ENCODE measurements around the gene CHPF2. TPM values are rescaled to one million over a fixed set of nuclear protein-coding genes. Genes with fewer than 3 reads are reported as not detected.

Gene CHPF2
- total and polyA plus RNA-seq, 2 experiments from 2014 or later, result 4.8 to 26.1 TPM

DNA sequence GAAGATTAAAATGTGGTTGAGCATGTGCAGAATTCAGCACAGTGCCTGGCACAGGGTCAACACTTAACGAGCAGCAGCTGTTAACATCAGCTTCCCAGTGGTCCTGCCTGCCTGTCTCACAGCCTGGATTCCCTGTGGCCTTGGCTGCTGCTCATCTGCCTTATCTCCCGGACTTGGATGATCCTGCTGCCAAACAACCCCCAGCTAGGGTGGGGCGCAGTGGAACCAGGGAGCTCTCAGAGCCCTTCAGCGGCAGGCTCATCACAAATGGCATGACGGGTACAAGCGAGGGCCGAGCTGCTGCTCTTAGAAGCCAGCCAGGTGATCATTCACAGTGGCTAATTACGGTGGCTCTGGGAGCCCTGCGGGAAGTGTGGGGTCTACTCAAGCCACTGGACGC, 29.2 kb downstream of the CHPF2 start:
- H3K9me3 Mint-ChIP-seq, result no peaks in the 10 kb centered on the region
- peaks cover 10% of the 10 kb centered on the region for H3K4me1 Mint-ChIP-seq
- no peak overlapping the region for H3K27ac Mint-ChIP-seq
- H3K36me3 ChIP-seq (ENCODE audit: insufficient read depth), result no peaks in the 10 kb centered on the region
- DNase-seq (ENCODE audit: low spot score), result no peak
- no peak overlapping the region for H3K27ac ChIP-seq (ENCODE audit: low read depth)
- H3K4me2 ChIP-seq, result no peak overlapping the region
- H2AFZ ChIP-seq, result no peak overlapping the region
- ATAC-seq, result no peak
- no peaks in the 10 kb centered on the region for H3K79me2 ChIP-seq (replicated peaks; ENCODE audit: insufficient read depth)
- H3K4me3 Mint-ChIP-seq, result no peak overlapping the region
- no peaks in the 10 kb centered on the region for H3F3A ChIP-seq (replicated peaks; ENCODE audit: low read depth)
- no peak for TF ChIP-seq REST (IDR thresholded peaks at IDR 0.05; ENCODE audit: unreplicated experiment)
- TF ChIP-seq ZNF114 (CRISPR knock-in tag; IDR thresholded peaks at IDR 0.05), result no peak
- TF ChIP-seq STAT1 (IDR thresholded peaks at IDR 0.05; ENCODE audit: unreplicated experiment), result no peak
- TF ChIP-seq CREB1 (CRISPR knock-in tag; IDR thresholded peaks at IDR 0.05; ENCODE audit: low read depth), result no peak
- TF ChIP-seq, protein P1, sequence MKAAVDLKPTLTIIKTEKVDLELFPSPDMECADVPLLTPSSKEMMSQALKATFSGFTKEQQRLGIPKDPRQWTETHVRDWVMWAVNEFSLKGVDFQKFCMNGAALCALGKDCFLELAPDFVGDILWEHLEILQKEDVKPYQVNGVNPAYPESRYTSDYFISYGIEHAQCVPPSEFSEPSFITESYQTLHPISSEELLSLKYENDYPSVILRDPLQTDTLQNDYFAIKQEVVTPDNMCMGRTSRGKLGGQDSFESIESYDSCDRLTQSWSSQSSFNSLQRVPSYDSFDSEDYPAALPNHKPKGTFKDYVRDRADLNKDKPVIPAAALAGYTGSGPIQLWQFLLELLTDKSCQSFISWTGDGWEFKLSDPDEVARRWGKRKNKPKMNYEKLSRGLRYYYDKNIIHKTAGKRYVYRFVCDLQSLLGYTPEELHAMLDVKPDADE (IDR thresholded peaks at IDR 0.05), result no peak
- TF ChIP-seq CTCF (conservative IDR thresholded peaks at IDR 0.05; ENCODE audit: low read depth in 2 of 2), result no peak
- TF ChIP-seq POLR2AphosphoS5 (IDR thresholded peaks at IDR 0.05; ENCODE audit: low read depth), result no peak
- TF ChIP-seq EZH2phosphoT487 (IDR thresholded peaks at IDR 0.05; ENCODE audit: unreplicated experiment), result no peak
- TF ChIP-seq ZNF462 (CRISPR knock-in tag; IDR thresholded peaks at IDR 0.05), result no peak
- no peaks in the 10 kb centered on the region for H3K36me3 Mint-ChIP-seq (ENCODE audit: low read depth)
- no peaks in the 10 kb centered on the region for H3K4me1 ChIP-seq (ENCODE audit: insufficient read depth)
- H3K27me3 ChIP-seq (ENCODE audit: insufficient read depth), result no peaks in the 10 kb centered on the region
- H4K20me1 ChIP-seq (replicated peaks; ENCODE audit: insufficient read depth), result no peaks in the 10 kb centered on the region
- no peaks in the 10 kb centered on the region for H3K9me2 ChIP-seq (ENCODE audit: insufficient read depth)
- no peak overlapping the region for H3K4me3 ChIP-seq
- peaks cover 15% of the 10 kb centered on the region for H3K27me3 Mint-ChIP-seq (ENCODE audit: insufficient read depth, low read depth, poor library complexity)

Data from GM23338 (cell line).